Activated CD4-positive, alpha-beta T cell treated with anti-CD3 and anti-CD28 coated beads, Interleukin-2, amount 50 U/mL, for 4 hours (primary cell): ENCODE results near the gene EFHC2.

Experiments used
- DNase-seq, 2 experiments: peaks; one replicate each; pipeline ENCODE4 v3.0.0-alpha.2; 2020

Gene EFHC2

DNA sequence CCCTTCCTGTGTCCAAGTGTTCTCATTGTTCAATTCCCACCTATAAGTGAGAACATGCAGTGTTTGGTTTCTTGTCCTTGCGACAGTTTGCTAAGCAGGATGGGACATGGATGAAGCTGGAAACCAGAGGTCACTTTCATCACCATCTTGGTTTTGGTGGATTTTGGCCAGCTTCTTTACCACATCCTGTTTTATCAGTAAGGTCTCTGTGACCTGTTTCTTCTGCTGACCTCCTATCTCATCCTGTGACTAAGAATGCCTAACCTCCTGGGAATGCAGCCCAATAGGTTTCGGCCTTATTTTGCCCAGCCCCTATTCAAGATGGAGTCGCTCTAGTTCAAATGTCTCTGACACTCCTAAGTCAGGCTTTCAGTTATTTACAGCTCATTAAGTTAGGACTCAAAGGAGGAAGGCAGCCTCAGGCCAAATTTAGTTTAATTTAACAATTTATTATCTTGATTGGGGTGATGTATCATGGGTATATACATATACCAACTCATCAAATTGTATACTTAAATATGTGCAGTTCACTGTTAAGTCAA lies 200.3 kb downstream of the EFHC2 start:
- DNase-seq: no peak

DNA sequence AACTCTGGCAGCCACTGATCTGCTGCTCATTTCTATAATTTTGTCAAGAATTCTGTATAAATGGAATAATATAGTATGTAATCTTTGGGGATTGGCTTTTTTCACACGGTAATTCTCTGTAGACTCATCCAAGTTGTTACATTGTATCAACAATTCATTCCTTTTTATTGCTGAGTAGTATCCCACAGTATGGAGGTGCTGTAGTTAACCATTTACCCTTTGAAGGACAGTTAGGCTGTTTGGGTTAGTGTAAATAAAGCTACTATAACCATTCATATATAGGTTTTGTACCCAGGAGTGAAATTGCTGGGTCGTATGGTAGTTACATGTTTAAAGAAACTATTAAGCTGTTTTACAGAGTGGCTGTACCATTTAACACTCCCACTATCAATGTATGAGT lies 213.3 kb downstream of the EFHC2 start:
- no peak for DNase-seq

DNA sequence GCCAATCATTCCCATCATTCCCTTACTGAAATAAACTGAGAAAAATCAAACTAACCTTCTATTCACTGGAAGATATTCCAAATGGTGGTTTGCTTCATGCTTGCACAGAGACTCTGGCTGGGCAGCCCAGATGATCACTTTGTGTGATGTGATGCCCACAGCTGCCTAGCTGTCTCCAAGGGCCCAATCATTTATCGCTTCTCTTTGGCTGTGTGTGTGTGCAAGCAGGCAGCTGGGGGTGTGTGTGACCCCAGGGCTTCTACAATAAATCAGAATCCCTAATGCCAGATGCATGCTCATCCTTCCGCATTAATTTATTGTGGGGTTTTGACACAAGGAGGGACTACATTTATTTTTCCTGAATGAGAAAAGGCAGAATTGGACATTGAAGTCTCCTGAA lies 230.1 kb downstream of the EFHC2 start:
- no peak for DNase-seq

GRCh38 chrX:44106864-44107263 lies 236.6 kb downstream of the EFHC2 start:
- DNase-seq: no peak

- no peak for DNase-seq
These were observed 238.1 kb downstream of the EFHC2 start for GRCh38 chrX:44105228-44105913.

- DNase-seq: no peak
These were observed 238.8 kb downstream of the EFHC2 start for GRCh38 chrX:44104699-44105098.

- no peak for DNase-seq
These were observed 242.2 kb downstream of the EFHC2 start for GRCh38 chrX:44101281-44101680.

DNA sequence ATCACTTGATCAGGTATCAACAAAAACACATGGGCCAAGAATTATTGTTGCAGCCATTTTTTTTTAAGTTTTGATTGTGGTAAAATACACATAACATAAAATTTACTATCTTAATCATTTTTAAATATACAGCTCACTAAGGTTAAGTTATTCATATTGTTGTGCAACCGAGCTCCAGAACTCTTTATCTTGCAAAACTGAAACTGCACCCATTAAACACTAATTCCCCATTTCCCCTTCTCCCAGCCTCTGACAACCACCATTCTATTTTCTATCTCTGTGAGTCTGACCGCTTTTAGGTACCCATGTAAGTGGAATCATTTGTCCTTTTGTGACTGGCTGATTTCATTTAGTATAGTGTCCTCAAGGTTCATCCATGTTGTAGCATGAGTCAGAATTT lies 244.1 kb downstream of the EFHC2 start:
- DNase-seq: no peak
